Adrenal gland (tissue), 5 donors: ENCODE measurements around the gene FHIT.

Experiments used
- CTCF ChIP-seq, 6 experiments: fragments of 450-650 bp in 4 of 6; fragments of 200-600 bp in 2 of 6; sonication (generic) in 1 of 6; IDR thresholded peaks; 1 replicate in 5 of 6; 2 replicates in 1 of 6; pipeline versions ENCODE4 v1.5.1 to v1.8.0; 2016 to 2021; ENCODE audit warnings: antibody characterized with exemption in 6 of 6, mild to moderate bottlenecking in 2 of 6, moderate library complexity in 1 of 6
- POLR2A ChIP-seq, 2 donors: fragments of 450-650 bp; IDR thresholded peaks; one replicate each; pipeline ENCODE4 v1.6.1; 2017; ENCODE audit warnings: antibody characterized with exemption in 2 of 2, mild to moderate bottlenecking in 2 of 2, moderate library complexity in 1 of 2
- donor health status: DM: no; HTN: no; CAD: no.

GRCh38 chr3:60870396-60870795 is 380.9 kb downstream of the FHIT start:
- TF ChIP-seq POLR2A (IDR thresholded peaks at IDR 0.05) (no peak), CTCF (IDR thresholded peaks at IDR 0.05) (no peak)
